Raji (cell line): ENCODE measurements around the gene CLTA.
A peak's percentile ranks its signal among the peaks of the same experiment; 100 is the strongest.

Experiments
- POLR2A ChIP-seq: IDR thresholded peaks from 2 replicates; pipeline ENCODE4 v1.6.1; 2011; ENCODE audit warnings: low read depth, low read length, control low read depth; ENCODE audit not compliant: insufficient read depth

CLTA gene

DNA sequence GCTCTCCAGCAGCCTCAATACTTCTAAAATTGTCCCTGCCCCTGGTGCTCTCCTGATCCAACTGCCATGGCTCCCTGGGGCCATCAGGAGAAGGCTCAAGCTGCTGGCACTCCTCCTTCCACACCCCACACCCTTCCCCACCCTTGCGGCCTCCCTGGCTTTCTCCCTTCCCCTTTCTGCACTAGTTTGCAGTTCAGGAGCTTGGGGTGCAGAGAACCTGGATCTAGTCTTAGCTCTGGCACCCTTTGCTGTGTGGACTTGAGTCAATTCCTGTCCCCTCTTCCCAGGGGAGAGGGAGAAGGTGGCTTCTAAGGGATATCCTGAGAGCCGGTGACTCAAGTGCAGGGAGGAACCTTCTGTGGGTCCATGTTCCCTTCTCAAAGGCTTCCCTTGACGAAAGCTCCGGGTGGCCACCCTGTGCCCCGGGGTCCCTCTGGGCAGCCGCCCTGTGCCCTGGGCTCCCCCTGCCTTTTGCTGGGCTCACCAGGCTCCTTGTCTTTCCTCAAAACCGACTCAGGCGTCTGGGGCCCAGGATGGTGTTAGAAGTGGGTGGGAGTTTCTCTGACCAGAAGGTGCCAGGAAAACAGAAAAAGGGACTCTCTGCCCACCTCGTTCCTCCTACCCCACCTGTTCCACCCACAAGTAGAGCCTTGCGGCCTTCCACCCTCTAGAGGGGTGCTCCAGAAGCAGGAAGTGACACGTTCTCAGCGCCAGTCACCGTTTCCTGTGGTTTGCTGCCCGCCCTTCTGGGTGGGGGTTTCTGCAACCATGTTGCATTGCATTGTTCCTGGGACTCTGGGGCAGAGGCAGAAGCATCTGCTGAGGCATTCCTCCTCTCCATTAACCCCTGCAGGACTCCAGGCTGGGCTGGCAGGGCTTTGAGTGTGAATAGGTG lies 39.2 kb upstream of the CLTA start:
- TF ChIP-seq POLR2A: peak; percentile 37; the same call in 1 of the 2 replicates

DNA sequence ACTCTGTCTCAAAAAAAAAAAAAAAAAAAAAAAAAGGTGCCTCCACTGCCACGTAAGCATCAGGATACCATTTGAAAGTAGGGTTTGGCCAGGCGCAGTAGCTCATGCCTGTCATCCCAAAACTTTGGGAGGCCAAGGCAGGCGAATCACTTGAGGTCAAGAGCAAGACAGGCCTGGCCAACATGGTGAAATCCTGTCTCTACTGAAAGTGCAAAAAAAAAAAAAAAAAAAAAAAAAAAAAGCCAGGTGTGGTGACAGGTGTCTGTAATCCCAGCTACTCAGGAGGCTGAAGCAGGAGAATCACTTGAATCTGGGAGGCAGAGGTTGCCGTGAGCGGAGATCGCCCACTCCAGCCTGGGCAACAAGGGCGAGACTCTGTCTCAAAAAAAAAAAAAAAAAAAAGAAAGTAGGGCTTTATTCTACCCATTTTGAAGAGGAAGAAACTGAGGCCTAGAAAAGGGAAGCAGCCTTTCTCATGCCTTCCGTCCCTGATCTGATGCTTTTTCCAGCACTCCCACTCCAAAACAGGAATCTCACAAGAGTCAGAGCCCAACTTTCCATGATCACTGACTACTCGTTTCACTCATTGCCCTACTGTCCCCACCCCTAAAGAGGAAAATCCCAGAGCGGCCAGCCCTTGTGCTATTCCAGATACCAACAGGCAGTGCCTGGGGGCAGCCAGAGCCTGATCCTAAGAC lies 37.8 kb upstream of the CLTA start:
- no peak for TF ChIP-seq POLR2A

DNA sequence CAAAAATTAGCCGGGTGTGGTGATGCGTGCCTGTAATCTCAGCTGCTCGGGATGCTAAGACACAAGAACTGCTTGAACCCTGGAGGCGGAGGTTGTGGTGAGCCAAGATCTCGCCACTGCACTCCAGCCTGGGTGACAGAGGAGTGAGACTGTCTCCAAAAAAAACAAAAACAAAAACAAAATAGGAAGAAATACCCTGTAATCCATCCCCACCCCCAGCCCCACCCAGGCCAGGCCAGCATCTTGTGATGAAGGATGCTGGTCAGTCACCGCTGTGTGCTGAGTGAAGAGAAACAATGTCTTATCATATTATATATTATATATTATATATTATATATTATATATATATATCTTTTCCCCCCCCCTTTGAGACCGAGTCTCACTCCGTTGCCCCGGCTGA lies 37.0 kb upstream of the CLTA start:
- TF ChIP-seq POLR2A: no peak

DNA sequence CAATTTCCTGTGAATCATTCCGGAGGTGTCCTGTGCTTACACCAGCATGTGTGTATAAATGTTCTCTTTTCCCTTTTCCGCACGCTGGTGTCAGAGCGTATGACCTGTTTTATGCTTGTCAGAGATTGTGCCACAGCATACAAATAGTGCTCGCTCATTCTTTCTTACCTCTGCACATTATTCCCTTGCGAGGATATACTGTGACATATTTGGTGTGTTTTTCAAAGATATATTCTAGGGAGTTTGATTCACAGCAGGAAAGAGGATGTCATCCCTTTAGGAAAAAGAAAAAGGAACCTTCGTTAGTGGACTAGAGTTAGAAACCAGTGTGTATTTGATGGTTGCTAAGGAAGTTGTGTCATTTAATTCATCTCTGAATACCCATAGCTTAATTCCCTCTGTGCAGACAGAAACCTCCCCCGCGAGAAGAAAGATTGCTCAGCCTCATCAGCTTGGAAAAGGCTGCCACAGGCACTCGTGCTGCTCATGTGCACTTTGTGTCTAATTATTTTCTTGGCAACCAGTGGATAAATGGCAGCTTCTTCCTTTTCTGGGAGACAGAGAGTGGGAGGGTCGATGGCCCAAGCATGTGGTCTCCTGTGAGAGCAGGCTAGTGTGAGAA lies 36.3 kb upstream of the CLTA start:
- TF ChIP-seq POLR2A: no peak

DNA sequence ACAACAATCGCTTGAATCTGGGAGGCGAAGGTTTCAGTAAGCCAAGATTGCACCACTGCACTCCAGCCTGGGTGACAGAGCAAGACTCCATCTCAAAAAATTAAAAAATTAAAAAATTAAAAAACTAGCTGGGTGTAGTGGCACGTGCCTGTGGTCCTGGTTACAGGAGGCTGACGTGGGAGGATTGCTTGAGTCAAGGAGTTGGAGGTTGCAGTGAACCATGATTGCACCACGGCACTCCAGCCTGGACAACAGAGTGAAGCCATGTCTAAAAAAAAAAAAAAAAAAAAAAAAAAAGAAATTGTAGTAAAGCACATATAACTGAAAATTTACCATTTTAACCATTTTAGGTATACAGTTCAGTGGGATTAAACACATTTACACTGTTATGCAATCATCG lies 34.6 kb upstream of the CLTA start:
- no peak for TF ChIP-seq POLR2A

DNA sequence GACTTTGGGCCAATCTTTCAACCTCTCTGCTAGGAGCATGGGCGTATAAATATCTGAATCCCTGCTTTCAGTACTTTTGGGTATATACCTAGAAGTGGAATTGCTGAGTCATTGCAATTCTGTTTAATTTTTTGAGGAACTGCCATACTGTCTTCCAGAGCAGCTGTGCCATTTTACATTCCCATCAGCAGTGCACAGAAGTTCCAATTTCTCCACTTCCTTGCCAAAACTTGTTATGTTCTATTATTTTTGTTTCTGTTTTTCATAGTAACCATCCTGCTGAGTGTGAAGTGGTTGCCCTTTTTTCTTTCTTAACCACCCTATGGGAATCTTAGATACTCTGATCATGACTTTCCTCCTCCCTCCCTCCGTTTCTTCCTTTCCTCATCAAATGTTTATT lies 32.6 kb upstream of the CLTA start:
- no peak for TF ChIP-seq POLR2A

DNA sequence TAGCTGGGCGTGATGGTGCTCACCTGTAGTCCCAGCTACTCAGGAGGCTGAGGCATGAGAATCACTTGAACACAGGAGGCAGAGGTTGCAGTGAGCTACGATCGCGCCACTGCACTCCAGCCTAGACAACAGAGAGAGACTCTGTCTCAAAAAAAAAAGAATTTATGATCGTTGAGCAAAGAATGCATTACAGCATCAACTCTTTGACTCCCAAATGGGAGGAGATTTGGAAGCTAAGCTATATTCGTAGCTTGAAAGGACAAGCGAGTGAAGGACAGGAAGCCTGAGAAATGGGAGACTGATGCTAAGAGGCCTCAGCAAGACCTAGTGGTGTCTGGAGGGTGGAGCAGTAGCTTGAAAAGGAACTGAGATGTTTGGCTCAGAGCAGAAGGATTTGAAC lies 31.8 kb upstream of the CLTA start:
- TF ChIP-seq POLR2A: no peak

DNA sequence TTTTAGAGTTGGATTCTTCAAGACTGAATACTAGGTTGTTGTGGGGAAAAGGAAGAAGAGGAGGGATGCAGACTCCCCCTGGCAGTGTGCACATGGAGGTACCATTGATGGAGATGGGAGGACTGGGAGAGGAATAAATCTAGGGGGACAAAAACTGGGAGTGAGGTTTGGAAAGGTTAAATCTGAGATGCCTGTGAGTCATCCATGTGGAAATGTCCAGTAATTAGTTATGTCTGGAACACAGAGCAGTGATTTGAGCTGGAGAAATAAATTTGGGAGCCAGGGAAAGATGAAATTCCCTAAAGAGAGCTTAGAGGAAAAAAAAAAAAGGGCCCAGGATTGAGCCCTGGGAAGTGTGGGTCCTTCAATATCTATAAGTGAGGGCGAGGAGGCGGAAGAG lies 29.5 kb upstream of the CLTA start:
- TF ChIP-seq POLR2A: no peak

DNA sequence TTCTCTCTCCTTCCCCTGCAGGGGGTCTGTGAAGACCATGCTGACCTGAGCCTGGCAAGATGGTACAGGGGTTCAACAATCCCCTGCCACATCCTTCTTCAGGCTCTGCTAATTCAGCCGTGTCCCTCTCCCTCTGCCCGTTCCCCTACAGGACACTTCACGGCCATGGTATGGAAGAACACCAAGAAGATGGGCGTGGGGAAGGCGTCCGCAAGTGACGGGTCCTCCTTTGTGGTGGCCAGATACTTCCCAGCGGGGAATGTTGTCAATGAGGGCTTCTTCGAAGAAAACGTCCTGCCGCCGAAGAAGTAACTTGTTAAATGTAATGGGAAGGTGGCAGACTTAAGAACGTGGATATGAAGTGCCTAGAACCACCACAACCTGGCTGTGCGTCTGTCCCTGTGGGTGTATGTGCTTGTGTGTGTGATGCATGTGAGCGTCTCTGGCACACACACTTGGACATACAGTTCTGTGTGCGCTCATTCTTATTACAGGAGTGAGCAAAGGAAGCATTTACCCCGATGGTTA lies 28.4 kb upstream of the CLTA start:
- no peak for TF ChIP-seq POLR2A

DNA sequence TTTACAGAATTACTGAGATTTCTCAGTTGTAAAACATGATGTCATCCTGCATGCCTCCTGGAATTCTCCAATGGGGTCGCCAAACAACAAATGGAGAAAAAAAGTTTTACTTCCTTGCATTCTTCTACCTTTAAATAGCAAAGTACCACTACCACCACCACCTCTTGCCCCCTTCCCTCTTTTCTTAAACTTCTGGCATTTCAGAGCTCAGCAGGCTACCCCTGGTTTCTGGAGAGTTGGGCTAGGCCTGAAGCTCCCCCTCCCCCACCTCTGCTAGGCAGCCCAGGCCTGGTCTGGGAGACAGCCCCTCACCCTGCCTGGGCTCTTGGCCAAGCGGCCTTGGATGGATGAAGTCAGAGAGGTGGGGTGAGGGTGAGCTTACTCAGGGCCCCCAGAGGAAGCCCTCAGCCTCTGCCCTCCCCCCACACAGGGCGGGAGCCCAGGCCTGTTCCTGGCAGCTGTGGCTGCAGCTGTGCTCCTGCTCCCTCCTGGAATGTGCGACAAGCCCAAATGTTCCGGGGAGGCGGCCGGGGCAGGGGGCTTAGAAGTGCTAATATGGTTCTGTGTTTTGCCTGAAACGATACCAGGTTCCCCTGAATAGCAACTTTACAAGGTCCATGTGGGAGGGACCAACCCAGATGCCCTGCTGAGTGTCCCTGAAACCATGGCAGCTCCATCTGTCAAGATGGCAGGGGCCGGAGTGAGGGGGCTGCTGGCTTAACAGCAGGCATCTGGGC lies 27.5 kb upstream of the CLTA start:
- no peak for TF ChIP-seq POLR2A

DNA sequence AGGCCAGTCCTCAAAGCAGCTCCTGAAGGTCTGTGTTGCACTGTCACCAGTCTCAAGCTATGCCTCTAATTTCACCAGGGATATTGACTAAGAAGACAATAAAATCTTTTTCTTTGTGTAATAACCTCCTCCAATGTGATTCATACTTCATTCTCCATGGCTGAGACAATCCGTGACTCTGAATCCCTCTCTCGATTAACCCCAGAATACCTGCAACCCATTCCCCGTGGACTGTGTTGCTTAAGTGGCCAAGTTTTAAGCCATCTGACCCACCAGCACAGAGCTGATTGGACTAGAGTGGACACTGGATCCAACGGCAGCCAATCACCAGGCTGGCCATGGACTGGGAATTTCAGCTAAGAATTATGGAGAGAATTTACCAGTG lies 26.9 kb upstream of the CLTA start:
- TF ChIP-seq POLR2A: no peak

DNA sequence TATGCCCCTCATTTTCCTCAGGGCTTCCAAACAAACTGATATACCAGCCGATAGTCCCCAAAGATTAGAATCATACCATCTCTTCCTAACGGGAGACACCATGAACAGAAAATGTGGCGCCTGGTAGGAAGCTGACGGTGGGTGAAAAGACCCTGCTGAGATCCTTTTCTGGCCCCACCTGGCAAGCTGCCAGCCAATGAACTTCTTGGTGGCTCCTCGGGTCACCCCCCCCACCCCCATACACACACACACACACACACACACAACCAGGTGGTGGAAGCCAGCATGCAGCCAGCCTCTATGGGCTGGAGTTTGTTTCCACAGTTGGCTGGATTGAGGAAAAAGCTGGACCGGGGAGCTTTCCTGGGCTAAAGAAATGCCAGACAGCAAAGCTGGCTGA lies 26.3 kb upstream of the CLTA start:
- no peak for TF ChIP-seq POLR2A

DNA sequence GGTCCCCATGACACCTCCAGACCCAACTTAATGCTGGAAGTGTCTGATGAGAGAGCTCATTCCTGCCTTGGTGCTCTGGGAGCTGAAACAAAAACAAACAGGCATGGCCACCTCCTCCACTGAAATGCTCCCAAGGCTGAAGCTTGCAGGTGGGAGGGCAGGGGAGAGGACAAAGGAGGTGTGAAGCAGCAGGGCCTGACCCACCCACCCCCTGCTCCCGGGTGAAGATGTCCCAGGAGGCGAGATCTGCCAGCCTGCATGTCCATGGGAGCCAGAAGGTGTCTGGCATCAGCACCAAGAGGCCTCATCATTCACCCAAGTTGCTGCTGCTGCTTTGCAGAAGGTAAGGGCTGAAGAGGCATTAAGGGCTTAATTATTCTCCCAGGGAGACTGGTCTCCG lies 25.7 kb upstream of the CLTA start:
- TF ChIP-seq POLR2A: no peak

DNA sequence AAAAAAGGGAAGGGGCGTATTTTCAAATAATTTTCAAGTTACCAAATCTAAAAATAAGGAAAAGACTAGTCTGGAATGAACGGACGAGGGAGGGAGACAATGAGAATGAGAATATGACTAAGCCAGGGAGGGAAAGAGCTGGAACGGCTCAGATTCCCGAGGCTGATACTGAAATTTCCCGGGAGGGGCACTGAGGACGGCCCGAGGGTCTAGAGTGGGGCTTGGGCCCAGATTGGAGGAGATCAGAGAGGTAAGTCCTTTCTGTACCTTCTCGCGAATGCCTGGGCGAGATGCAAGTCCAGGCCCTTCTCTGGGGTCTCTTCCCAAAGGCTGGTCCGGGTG lies 24.9 kb upstream of the CLTA start:
- TF ChIP-seq POLR2A: no peak
